GM12878 (cell line): Measurements from ENCODE around the gene SCN3B.

Experiments used
- BCLAF1 ChIP-seq: fragments of 450-650 bp; IDR thresholded peaks from 2 replicates; pipeline ENCODE4 v1.6.1; 2017; ENCODE audit warnings: antibody characterized with exemption, mild to moderate bottlenecking, moderate library complexity
- CREM ChIP-seq: IDR thresholded peaks from 2 replicates; pipeline ENCODE4 v1.6.1; 2014; ENCODE audit warnings: antibody characterized with exemption, low read depth
- HDAC6 ChIP-seq: fragments of 200-600 bp; sonication (generic); IDR thresholded peaks from one replicate; pipeline ENCODE4 v1.8.0; 2017; ENCODE audit warnings: antibody characterized with exemption; ENCODE audit not compliant: unreplicated experiment
- KAT2A ChIP-seq: conservative IDR thresholded peaks from 2 replicates; pipeline ENCODE4 v1.6.1; 2011; ENCODE audit warnings: low read depth, low read length; ENCODE audit not compliant: control insufficient read depth
- KDM1A ChIP-seq: fragments of 200-600 bp; sonication (generic); IDR thresholded peaks from 2 replicates; pipeline ENCODE4 v1.6.1; 2016; ENCODE audit warnings: borderline replicate concordance
- MXI1 ChIP-seq: fragments of 150-350 bp; IDR thresholded peaks from 2 replicates; pipeline ENCODE4 v1.6.1; 2011; ENCODE audit warnings: low read depth, mild to moderate bottlenecking, inconsistent platforms, low read length, improper control_type of control experiment
- MYC ChIP-seq: IDR thresholded peaks from 2 replicates; pipeline ENCODE4 v1.6.1; 2011; ENCODE audit warnings: mild to moderate bottlenecking, low read length, moderate library complexity, inconsistent platforms; ENCODE audit not compliant: insufficient read depth, insufficient replicate concordance, insufficient read length, severe bottlenecking
- NR2C2 ChIP-seq: IDR thresholded peaks from 2 replicates; pipeline ENCODE4 v1.6.1; 2011; ENCODE audit warnings: borderline replicate concordance, low read depth; ENCODE audit not compliant: control insufficient read depth, insufficient read length
- POLR2AphosphoS5 ChIP-seq: IDR thresholded peaks from 2 replicates; pipeline ENCODE4 v1.6.1; 2011; ENCODE audit warnings: mild to moderate bottlenecking, low read length, inconsistent platforms
- RAD21 ChIP-seq: IDR thresholded peaks from 2 replicates; pipeline ENCODE4 v1.6.1; 2011; ENCODE audit warnings: mild to moderate bottlenecking, low read depth, low read length, moderate library complexity; ENCODE audit not compliant: insufficient read depth
- SIN3A ChIP-seq: IDR thresholded peaks from 2 replicates; pipeline ENCODE4 v1.6.1; 2012; ENCODE audit warnings: low read depth, low read length, improper control_type of control experiment
- SKIL ChIP-seq: fragments of 450-650 bp; IDR thresholded peaks from 2 replicates; pipeline ENCODE4 v1.6.1; 2017; ENCODE audit warnings: mild to moderate bottlenecking, low read depth, inconsistent platforms; ENCODE audit not compliant: poor library complexity, severe bottlenecking
- ZNF274 ChIP-seq: IDR thresholded peaks from one replicate; pipeline ENCODE4 v1.8.0; 2011; ENCODE audit not compliant: insufficient read length, insufficient read depth
- TF ChIP-seq, protein P1 (sequence below), 3 experiments: IDR thresholded peaks in 2 of 3; conservative IDR thresholded peaks in 1 of 3; 2 replicates each; pipeline ENCODE4 v1.5.1; 2011; ENCODE audit warnings: low read depth in 3 of 3, low read length in 3 of 3, mild to moderate bottlenecking in 3 of 3, control low read depth in 2 of 3, moderate library complexity in 2 of 3, inconsistent platforms in 1 of 3, mixed read lengths in 1 of 3; ENCODE audit not compliant: control insufficient read depth in 2 of 3, insufficient read depth in 1 of 3; ENCODE audit errors: extremely low read depth in 1 of 3

GRCh38 chr11:123700772-123701171, 46.3 kb upstream of the SCN3B start:
- TF ChIP-seq, protein P1, sequence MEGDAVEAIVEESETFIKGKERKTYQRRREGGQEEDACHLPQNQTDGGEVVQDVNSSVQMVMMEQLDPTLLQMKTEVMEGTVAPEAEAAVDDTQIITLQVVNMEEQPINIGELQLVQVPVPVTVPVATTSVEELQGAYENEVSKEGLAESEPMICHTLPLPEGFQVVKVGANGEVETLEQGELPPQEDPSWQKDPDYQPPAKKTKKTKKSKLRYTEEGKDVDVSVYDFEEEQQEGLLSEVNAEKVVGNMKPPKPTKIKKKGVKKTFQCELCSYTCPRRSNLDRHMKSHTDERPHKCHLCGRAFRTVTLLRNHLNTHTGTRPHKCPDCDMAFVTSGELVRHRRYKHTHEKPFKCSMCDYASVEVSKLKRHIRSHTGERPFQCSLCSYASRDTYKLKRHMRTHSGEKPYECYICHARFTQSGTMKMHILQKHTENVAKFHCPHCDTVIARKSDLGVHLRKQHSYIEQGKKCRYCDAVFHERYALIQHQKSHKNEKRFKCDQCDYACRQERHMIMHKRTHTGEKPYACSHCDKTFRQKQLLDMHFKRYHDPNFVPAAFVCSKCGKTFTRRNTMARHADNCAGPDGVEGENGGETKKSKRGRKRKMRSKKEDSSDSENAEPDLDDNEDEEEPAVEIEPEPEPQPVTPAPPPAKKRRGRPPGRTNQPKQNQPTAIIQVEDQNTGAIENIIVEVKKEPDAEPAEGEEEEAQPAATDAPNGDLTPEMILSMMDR (IDR thresholded peaks at IDR 0.05 in 2 of 3, conservative IDR thresholded peaks at IDR 0.05 in 1 of 3; ENCODE audit: control insufficient read depth in 2 of 3, extremely low read depth in 1 of 3, insufficient read depth in 1 of 3, low read depth in 3 of 3, low read length in 3 of 3): no peak
- TF ChIP-seq KAT2A (no peak), POLR2AphosphoS5 (no peak), SKIL (no peak), MYC (no peak), RAD21 (no peak), BCLAF1 (no peak), CREM (no peak), NR2C2 (no peak), ZNF274 (no peak), SIN3A (no peak), KDM1A (no peak), MXI1 (no peak), HDAC6 (no peak)
